Suprapubic skin (tissue), 4 donors: ENCODE data around the gene CHMP2A.

ENCODE experiments used
- CTCF ChIP-seq, 2 donors: fragments of 200-600 bp in 1 of 2; fragments of 450-650 bp in 1 of 2; sonication (generic) in 1 of 2; IDR thresholded peaks; one replicate each; pipeline ENCODE4 v1.5.1; 2016 to 2019; ENCODE audit warnings: antibody characterized with exemption in 2 of 2, mild to moderate bottlenecking in 1 of 2, moderate library complexity in 1 of 2
- EP300 ChIP-seq: sonication (generic); formaldehyde crosslinking; IDR thresholded peaks from one replicate; pipeline ENCODE4 v1.6.1; 2017; ENCODE audit warnings: antibody characterized with exemption
- POLR2A ChIP-seq, 2 donors: fragments of 450-650 bp; IDR thresholded peaks; one replicate each; pipeline ENCODE4 v1.6.1; 2017; ENCODE audit warnings: antibody characterized with exemption in 2 of 2, mild to moderate bottlenecking in 2 of 2, moderate library complexity in 2 of 2
- POLR2AphosphoS5 ChIP-seq, 3 donors: sonication (generic); formaldehyde crosslinking; IDR thresholded peaks; one replicate each; pipeline ENCODE4 v1.6.1; 2017; ENCODE audit warnings: antibody characterized with exemption in 3 of 3

GRCh38 chr19:58511353-58512208 lies 43.3 kb downstream of the CHMP2A start, which contains the start of gene SLC27A5:
- TF ChIP-seq CTCF (IDR thresholded peaks at IDR 0.05), result no peak
- TF ChIP-seq POLR2AphosphoS5 (IDR thresholded peaks at IDR 0.05), result no peak
- no peak for TF ChIP-seq EP300
- no peak for TF ChIP-seq POLR2A (IDR thresholded peaks at IDR 0.05)
